ENCODE data around the gene P3H2.

GRCh38 chr3:190165253-190165652 is 44.6 kb upstream of the P3H2 start:
- TF ChIP-seq, protein P1, sequence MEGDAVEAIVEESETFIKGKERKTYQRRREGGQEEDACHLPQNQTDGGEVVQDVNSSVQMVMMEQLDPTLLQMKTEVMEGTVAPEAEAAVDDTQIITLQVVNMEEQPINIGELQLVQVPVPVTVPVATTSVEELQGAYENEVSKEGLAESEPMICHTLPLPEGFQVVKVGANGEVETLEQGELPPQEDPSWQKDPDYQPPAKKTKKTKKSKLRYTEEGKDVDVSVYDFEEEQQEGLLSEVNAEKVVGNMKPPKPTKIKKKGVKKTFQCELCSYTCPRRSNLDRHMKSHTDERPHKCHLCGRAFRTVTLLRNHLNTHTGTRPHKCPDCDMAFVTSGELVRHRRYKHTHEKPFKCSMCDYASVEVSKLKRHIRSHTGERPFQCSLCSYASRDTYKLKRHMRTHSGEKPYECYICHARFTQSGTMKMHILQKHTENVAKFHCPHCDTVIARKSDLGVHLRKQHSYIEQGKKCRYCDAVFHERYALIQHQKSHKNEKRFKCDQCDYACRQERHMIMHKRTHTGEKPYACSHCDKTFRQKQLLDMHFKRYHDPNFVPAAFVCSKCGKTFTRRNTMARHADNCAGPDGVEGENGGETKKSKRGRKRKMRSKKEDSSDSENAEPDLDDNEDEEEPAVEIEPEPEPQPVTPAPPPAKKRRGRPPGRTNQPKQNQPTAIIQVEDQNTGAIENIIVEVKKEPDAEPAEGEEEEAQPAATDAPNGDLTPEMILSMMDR (IDR thresholded peaks at IDR 0.05; ENCODE audit: borderline replicate concordance, extremely low read depth, low read length, poor library complexity, severe bottlenecking) = no peak
- TF ChIP-seq EZH2 (IDR thresholded peaks at IDR 0.05; ENCODE audit: borderline replicate concordance, low read depth, low read length, severe bottlenecking) = no peak
